Bronchial epithelial cell (primary cell): ENCODE measurements around the gene SLC28A1. TPM values are rescaled to one million over a fixed set of nuclear protein-coding genes. Genes with fewer than 3 reads are reported as not detected.
A peak's percentile ranks its signal among the peaks of the same experiment; 100 is the strongest.

Experiments
- DNase-seq: peaks from one replicate; pipeline ENCODE4 v3.0.0-alpha.2; 2010; ENCODE audit warnings: low read depth
- FAIRE-seq: peaks from 2 replicates; lab custom pipeline; 2011; peaks lifted over from hg19 to GRCh38; lab: Jason Lieb, UNC
- H3K27me3 ChIP-seq: 2 replicates; pipeline ENCODE4 v1.5.1; 2011; ENCODE audit warnings: low read length; ENCODE audit not compliant: control insufficient read depth, insufficient read depth
- H3K36me3 ChIP-seq: 2 replicates; pipeline ENCODE4 v1.5.1; 2011; ENCODE audit warnings: low read length; ENCODE audit not compliant: control insufficient read depth, insufficient read depth
- H3K4me3 ChIP-seq: 2 replicates; pipeline ENCODE4 v1.5.1; 2011; ENCODE audit warnings: mild to moderate bottlenecking, low read depth, low read length, control low read depth
- total RNA-seq: library from RNA; depleted of rRNA; stranded (reverse); fragments of >200 nt; gene quantifications from 2 replicates; pipeline ENCODE4 v1.2.1, GENCODE V29; 2014
- TF ChIP-seq, protein P1 (sequence below): IDR thresholded peaks from 2 replicates; pipeline ENCODE4 v1.5.1; 2011; ENCODE audit warnings: mild to moderate bottlenecking, moderate library complexity, low read length, control low read depth, inconsistent platforms; ENCODE audit not compliant: insufficient read depth, severe bottlenecking

The SLC28A1 gene
- total RNA-seq, 1 donor from 2014 or later = not detected

DNA sequence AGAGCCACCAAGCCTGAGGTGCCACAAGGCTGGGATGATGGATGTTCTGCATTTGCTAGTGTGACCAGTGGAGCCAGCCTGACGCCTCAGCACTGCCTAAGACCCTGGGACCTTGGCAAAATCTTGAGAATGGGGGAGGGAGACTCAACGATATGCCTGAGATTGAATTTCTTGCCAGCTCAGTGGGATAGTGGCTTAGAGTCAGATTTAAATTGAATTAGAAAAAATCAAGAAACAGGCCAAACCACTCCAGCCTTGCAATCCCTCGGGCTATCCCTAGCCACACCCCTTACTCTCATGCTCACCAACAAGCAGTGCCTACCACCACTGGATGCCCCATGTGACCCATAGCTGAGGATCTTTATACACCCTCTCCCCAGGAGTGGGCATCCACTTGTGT lies 78.5 kb downstream of the SLC28A1 start:
- no peak overlapping the region for H3K4me3 ChIP-seq
- DNase-seq = peak; percentile 47
- FAIRE-seq = no peak
- no peaks in the 10 kb centered on the region for H3K36me3 ChIP-seq
- TF ChIP-seq, protein P1, sequence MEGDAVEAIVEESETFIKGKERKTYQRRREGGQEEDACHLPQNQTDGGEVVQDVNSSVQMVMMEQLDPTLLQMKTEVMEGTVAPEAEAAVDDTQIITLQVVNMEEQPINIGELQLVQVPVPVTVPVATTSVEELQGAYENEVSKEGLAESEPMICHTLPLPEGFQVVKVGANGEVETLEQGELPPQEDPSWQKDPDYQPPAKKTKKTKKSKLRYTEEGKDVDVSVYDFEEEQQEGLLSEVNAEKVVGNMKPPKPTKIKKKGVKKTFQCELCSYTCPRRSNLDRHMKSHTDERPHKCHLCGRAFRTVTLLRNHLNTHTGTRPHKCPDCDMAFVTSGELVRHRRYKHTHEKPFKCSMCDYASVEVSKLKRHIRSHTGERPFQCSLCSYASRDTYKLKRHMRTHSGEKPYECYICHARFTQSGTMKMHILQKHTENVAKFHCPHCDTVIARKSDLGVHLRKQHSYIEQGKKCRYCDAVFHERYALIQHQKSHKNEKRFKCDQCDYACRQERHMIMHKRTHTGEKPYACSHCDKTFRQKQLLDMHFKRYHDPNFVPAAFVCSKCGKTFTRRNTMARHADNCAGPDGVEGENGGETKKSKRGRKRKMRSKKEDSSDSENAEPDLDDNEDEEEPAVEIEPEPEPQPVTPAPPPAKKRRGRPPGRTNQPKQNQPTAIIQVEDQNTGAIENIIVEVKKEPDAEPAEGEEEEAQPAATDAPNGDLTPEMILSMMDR = no peak
- no peaks in the 10 kb centered on the region for H3K27me3 ChIP-seq

DNA sequence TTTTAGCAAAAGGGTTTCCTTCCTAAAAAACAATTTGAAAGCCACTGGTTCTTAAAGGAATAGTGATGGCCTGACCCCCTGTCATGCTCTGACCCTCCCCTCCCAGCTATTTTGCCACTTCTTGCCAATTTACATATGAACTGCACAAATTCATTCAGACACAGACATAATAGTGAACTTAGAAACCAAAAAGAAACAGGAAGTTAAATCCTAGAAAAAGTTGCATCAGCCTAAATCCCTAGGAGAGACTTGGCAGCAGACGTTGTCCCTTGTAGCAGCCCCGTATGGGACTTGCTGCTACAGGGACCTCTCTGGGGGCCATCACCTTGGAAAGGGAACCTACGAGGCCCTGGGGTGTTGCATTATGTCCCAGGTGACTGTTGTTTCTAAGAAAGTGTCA lies 82.9 kb downstream of the SLC28A1 start:
- Histone ChIP-seq H3K4me3 (no peak overlapping the region), H3K36me3 (no peaks in the 10 kb centered on the region), H3K27me3 (no peaks in the 10 kb centered on the region)
- FAIRE-seq = no peak
- DNase-seq = no peak
- TF ChIP-seq, protein P1 = no peak

DNA sequence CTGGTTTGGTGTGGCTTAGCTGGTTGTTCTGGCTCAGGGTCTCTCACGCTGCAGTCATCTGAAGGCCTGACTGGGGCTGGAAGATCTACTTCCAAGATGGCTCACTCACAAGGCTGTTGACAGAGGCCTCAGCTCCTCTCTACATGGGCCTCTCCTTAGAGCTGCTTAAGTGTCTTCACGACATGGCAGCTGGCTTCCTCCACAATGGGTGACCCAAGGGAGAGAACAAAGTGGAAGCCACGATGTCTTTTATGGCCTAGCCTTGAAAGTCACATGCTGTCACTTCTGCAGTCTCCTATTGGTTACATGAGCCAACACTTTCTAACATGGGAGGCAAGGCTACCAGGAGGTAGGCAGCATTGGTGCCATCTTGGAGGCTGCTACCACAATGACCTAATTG lies 83.8 kb downstream of the SLC28A1 start:
- TF ChIP-seq, protein P1 = no peak
- no peaks in the 10 kb centered on the region for H3K36me3 ChIP-seq
- DNase-seq (no peak), FAIRE-seq (no peak)
- no peak overlapping the region for H3K4me3 ChIP-seq
- H3K27me3 ChIP-seq = no peaks in the 10 kb centered on the region

DNA sequence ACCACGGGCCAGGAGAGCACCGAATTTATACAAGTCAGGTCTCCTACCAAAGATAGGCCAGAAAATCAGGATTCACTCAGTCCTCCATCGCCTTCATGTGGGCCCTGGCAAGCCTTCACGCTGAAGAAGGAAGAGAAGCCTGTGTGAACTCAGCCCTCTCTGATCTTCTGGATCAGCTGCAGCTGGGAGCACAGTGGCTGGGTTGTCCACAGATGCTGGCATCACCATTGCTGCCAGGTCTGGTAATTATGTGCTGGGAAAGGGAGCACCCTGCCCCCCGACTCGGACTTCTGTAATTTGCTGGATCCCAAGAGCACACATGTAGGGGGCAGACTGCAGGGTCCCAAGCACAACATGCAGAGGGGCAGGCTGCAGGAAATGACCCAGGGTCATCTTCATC lies 84.8 kb downstream of the SLC28A1 start:
- TF ChIP-seq, protein P1 = no peak
- DNase-seq (no peak), FAIRE-seq (no peak)
- H3K4me3 ChIP-seq = no peak overlapping the region
- H3K36me3 ChIP-seq = no peaks in the 10 kb centered on the region
- H3K27me3 ChIP-seq = no peaks in the 10 kb centered on the region

DNA sequence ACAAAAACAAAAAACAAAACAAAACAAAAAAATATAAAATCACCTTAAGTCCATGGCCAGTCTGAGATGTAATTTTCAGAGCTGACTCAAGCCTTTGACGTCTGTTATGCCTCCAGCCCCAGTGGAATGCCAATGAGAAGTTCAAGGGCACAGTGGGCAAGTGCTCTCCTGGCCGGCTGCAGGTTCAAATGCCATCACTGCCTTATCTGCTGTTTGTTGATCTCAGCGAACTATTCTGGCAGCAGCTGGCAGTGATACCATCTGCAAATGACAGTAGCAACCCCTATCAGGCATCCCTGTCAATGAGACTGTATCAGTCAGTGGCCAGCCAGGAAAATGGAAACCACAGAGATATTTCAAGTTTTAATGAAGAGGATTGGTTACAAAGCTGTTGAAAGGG lies 86.4 kb downstream of the SLC28A1 start:
- FAIRE-seq = no peak
- H3K27me3 ChIP-seq = no peaks in the 10 kb centered on the region
- no peak overlapping the region for H3K4me3 ChIP-seq
- DNase-seq = no peak
- no peaks in the 10 kb centered on the region for H3K36me3 ChIP-seq
- TF ChIP-seq, protein P1 = no peak
